ENCODE measurements around the gene WBP2NL.

WBP2NL gene

GRCh38 chr22:41970601-41971000 lies 28.0 kb upstream of the WBP2NL start:
- no peaks in the 10 kb centered on the region for H3K4me1 ChIP-seq (ENCODE audit: control extremely low read depth in 1 of 4, control insufficient read depth in 4 of 4, insufficient read depth in 4 of 4, low read length in 3 of 4)

GRCh38 chr22:41971431-41971830 lies 27.2 kb upstream of the WBP2NL start:
- H3K4me1 ChIP-seq (ENCODE audit: control extremely low read depth in 1 of 4, control insufficient read depth in 4 of 4, insufficient read depth in 4 of 4, low read length in 3 of 4) = peaks cover 0 to 7% (median 3%) of the 10 kb centered on the region in 4 experiments
- H3K36me3 ChIP-seq (ENCODE audit: control insufficient read depth in 4 of 4, insufficient read depth in 4 of 4, low read length in 3 of 4) = no peaks in the 10 kb centered on the region
- H3K27ac ChIP-seq (ENCODE audit: insufficient read depth in 1 of 2, low read depth in 1 of 2, low read length in 2 of 2, poor library complexity in 1 of 2, severe bottlenecking in 2 of 2) = no peak overlapping the region
- ChIA-PET POLR2A (no interaction called here), CTCF (interaction anchor here (1.0 to 1.8 kb wide), 2 partner anchors 104 to 141 kb away, joined by 3 to 7 read pairs; no protein-coding TSS in a partner anchor)
- peaks cover 0 to 25% (median 15%) of the 10 kb centered on the region in 5 experiments for H3K27me3 ChIP-seq (replicated peaks in 2 of 5; ENCODE audit: control insufficient read depth in 4 of 5, insufficient read depth in 5 of 5, low read length in 4 of 5)
- H3K4me3 ChIP-seq (ENCODE audit: control insufficient read depth in 1 of 7, extremely low read depth in 1 of 7, insufficient read depth in 4 of 7, low read depth in 2 of 7, low read length in 6 of 7) = no peak overlapping the region
- no peak for DNase-seq
- H3K9me3 ChIP-seq (ENCODE audit: control extremely low read depth in 1 of 5, control insufficient read depth in 4 of 5, insufficient read depth in 2 of 5, low read depth in 1 of 5, low read length in 4 of 5) = no peaks in the 10 kb centered on the region
- 93% methylated on average over 9 of the region's 11 CpGs for WGBS (ENCODE audit: insufficient coverage)

More at GRCh38 chr22:41970601-41971000, 28.0 kb upstream of the WBP2NL start:
- no peaks in the 10 kb centered on the region for H3K36me3 ChIP-seq (ENCODE audit: control insufficient read depth in 4 of 4, insufficient read depth in 4 of 4, low read length in 3 of 4)
- no peak for DNase-seq
- POLR2A ChIA-PET = no interaction called here
- H3K4me3 ChIP-seq (ENCODE audit: control insufficient read depth in 1 of 7, extremely low read depth in 1 of 7, insufficient read depth in 4 of 7, low read depth in 2 of 7, low read length in 6 of 7) = no peak overlapping the region
- WGBS (ENCODE audit: insufficient coverage) = 95% methylated on average over 2 of the region's 2 CpGs
- no peak overlapping the region for H3K27ac ChIP-seq (ENCODE audit: insufficient read depth in 1 of 2, low read depth in 1 of 2, low read length in 2 of 2, poor library complexity in 1 of 2, severe bottlenecking in 2 of 2)
- peaks cover 0 to 16% (median 8%) of the 10 kb centered on the region in 5 experiments for H3K27me3 ChIP-seq (replicated peaks in 2 of 5; ENCODE audit: control insufficient read depth in 4 of 5, insufficient read depth in 5 of 5, low read length in 4 of 5)
- no peaks in the 10 kb centered on the region for H3K9me3 ChIP-seq (ENCODE audit: control extremely low read depth in 1 of 5, control insufficient read depth in 4 of 5, insufficient read depth in 2 of 5, low read depth in 1 of 5, low read length in 4 of 5)
- CTCF ChIA-PET = interaction anchor here (0.7 to 1.8 kb wide), 4 partner anchors 11 to 142 kb away, joined by 3 to 7 read pairs (median 3); no protein-coding TSS in a partner anchor

GRCh38 chr22:41974691-41975290 lies 23.8 kb upstream of the WBP2NL start:
- POLR2A ChIA-PET = no interaction called here
- Histone ChIP-seq H3K36me3 (ENCODE audit: control insufficient read depth in 4 of 4, insufficient read depth in 4 of 4, low read length in 3 of 4) (no peaks in the 10 kb centered on the region), H3K4me1 (ENCODE audit: control extremely low read depth in 1 of 4, control insufficient read depth in 4 of 4, insufficient read depth in 4 of 4, low read length in 3 of 4) (peaks cover 0 to 14% (median 9%) of the 10 kb centered on the region in 4 experiments), H3K27ac (ENCODE audit: insufficient read depth in 1 of 2, low read depth in 1 of 2, low read length in 2 of 2, poor library complexity in 1 of 2, severe bottlenecking in 2 of 2) (no peak overlapping the region), H3K27me3 (replicated peaks in 2 of 5; ENCODE audit: control insufficient read depth in 4 of 5, insufficient read depth in 5 of 5, low read length in 4 of 5) (peaks cover 0 to 51% (median 27%) of the 10 kb centered on the region in 5 experiments), H3K4me3 (ENCODE audit: control insufficient read depth in 1 of 7, extremely low read depth in 1 of 7, insufficient read depth in 4 of 7, low read depth in 2 of 7, low read length in 6 of 7) (no peak overlapping the region), H3K9me3 (ENCODE audit: control extremely low read depth in 1 of 5, control insufficient read depth in 4 of 5, insufficient read depth in 2 of 5, low read depth in 1 of 5, low read length in 4 of 5) (no peaks in the 10 kb centered on the region)
- 91% methylated on average over 4 of the region's 10 CpGs for WGBS (ENCODE audit: insufficient coverage)
- CTCF ChIA-PET = interaction anchor here (1.2 to 2.0 kb wide), 2 partner anchors 10 to 11 kb away, joined by 3 to 4 read pairs; no protein-coding TSS in a partner anchor
- DNase-seq = no peak

- Histone ChIP-seq H3K36me3 (ENCODE audit: control insufficient read depth in 4 of 4, insufficient read depth in 4 of 4, low read length in 3 of 4) (no peaks in the 10 kb centered on the region), H3K27ac (ENCODE audit: insufficient read depth in 1 of 2, low read depth in 1 of 2, low read length in 2 of 2, poor library complexity in 1 of 2, severe bottlenecking in 2 of 2) (no peak overlapping the region), H3K4me3 (ENCODE audit: control insufficient read depth in 1 of 7, extremely low read depth in 1 of 7, insufficient read depth in 4 of 7, low read depth in 2 of 7, low read length in 6 of 7) (peak overlapping the region in 1 of 7 experiments; percentile 69), H3K4me1 (ENCODE audit: control extremely low read depth in 1 of 4, control insufficient read depth in 4 of 4, insufficient read depth in 4 of 4, low read length in 3 of 4) (peaks cover 0 to 14% (median 9%) of the 10 kb centered on the region in 4 experiments), H3K9me3 (ENCODE audit: control extremely low read depth in 1 of 5, control insufficient read depth in 4 of 5, insufficient read depth in 2 of 5, low read depth in 1 of 5, low read length in 4 of 5) (no peaks in the 10 kb centered on the region), H3K27me3 (replicated peaks in 2 of 5; ENCODE audit: control insufficient read depth in 4 of 5, insufficient read depth in 5 of 5, low read length in 4 of 5) (peaks cover 0 to 52% (median 25%) of the 10 kb centered on the region in 5 experiments)
- ChIA-PET CTCF (interaction anchor here (1.0 to 2.0 kb wide), 3 partner anchors 10 to 141 kb away, joined by 3 to 4 read pairs (median 3); no protein-coding TSS in a partner anchor), POLR2A (no interaction called here)
- 88% methylated on average over 11 of the region's 12 CpGs for WGBS (ENCODE audit: insufficient coverage)
- no peak for DNase-seq
Observed at GRCh38 chr22:41975299-41976069, 23.1 kb upstream of the WBP2NL start.

GRCh38 chr22:41976070-41976901 lies 22.3 kb upstream of the WBP2NL start:
- Histone ChIP-seq H3K27me3 (replicated peaks in 2 of 5; ENCODE audit: control insufficient read depth in 4 of 5, insufficient read depth in 5 of 5, low read length in 4 of 5) (peaks cover 0 to 52% (median 27%) of the 10 kb centered on the region in 5 experiments), H3K27ac (ENCODE audit: insufficient read depth in 1 of 2, low read depth in 1 of 2, low read length in 2 of 2, poor library complexity in 1 of 2, severe bottlenecking in 2 of 2) (no peak overlapping the region), H3K4me3 (ENCODE audit: control insufficient read depth in 1 of 7, extremely low read depth in 1 of 7, insufficient read depth in 4 of 7, low read depth in 2 of 7, low read length in 6 of 7) (peak overlapping the region; percentile 4 to 69 (median 52)), H3K9me3 (ENCODE audit: control extremely low read depth in 1 of 5, control insufficient read depth in 4 of 5, insufficient read depth in 2 of 5, low read depth in 1 of 5, low read length in 4 of 5) (no peaks in the 10 kb centered on the region), H3K4me1 (ENCODE audit: control extremely low read depth in 1 of 4, control insufficient read depth in 4 of 4, insufficient read depth in 4 of 4, low read length in 3 of 4) (peaks cover 0 to 14% (median 9%) of the 10 kb centered on the region in 4 experiments), H3K36me3 (ENCODE audit: control insufficient read depth in 4 of 4, insufficient read depth in 4 of 4, low read length in 3 of 4) (no peaks in the 10 kb centered on the region)
- ChIA-PET POLR2A (no interaction called here), CTCF (interaction anchor here (1.0 to 2.0 kb wide), 3 partner anchors 9 to 140 kb away, joined by 3 to 4 read pairs (median 3); no protein-coding TSS in a partner anchor)
- WGBS (ENCODE audit: insufficient coverage) = 3% methylated on average over 51 of the region's 72 CpGs
- peak in 2 of 3 donors; percentile 51 to 67 for DNase-seq

GRCh38 chr22:41976961-41977566 lies 21.5 kb upstream of the WBP2NL start:
- Histone ChIP-seq H3K27me3 (replicated peaks in 2 of 5; ENCODE audit: control insufficient read depth in 4 of 5, insufficient read depth in 5 of 5, low read length in 4 of 5) (peaks cover 0 to 52% (median 27%) of the 10 kb centered on the region in 5 experiments), H3K9me3 (ENCODE audit: control extremely low read depth in 1 of 5, control insufficient read depth in 4 of 5, insufficient read depth in 2 of 5, low read depth in 1 of 5, low read length in 4 of 5) (no peaks in the 10 kb centered on the region), H3K4me1 (ENCODE audit: control extremely low read depth in 1 of 4, control insufficient read depth in 4 of 4, insufficient read depth in 4 of 4, low read length in 3 of 4) (peaks cover 0 to 14% (median 9%) of the 10 kb centered on the region in 4 experiments), H3K27ac (ENCODE audit: insufficient read depth in 1 of 2, low read depth in 1 of 2, low read length in 2 of 2, poor library complexity in 1 of 2, severe bottlenecking in 2 of 2) (no peak overlapping the region), H3K4me3 (ENCODE audit: control insufficient read depth in 1 of 7, extremely low read depth in 1 of 7, insufficient read depth in 4 of 7, low read depth in 2 of 7, low read length in 6 of 7) (peak overlapping the region in 6 of 7 experiments; percentile 9 to 70 (median 50)), H3K36me3 (ENCODE audit: control insufficient read depth in 4 of 4, insufficient read depth in 4 of 4, low read length in 3 of 4) (no peaks in the 10 kb centered on the region)
- peak in 2 of 3 donors; percentile 27 to 40 for DNase-seq
- ChIA-PET CTCF (interaction anchor here (0.7 to 0.8 kb wide), 2 partner anchors 10 to 11 kb away, joined by 3 read pairs; no protein-coding TSS in a partner anchor), POLR2A (no interaction called here)
- 3% methylated on average over 32 of the region's 46 CpGs for WGBS (ENCODE audit: insufficient coverage)
